H1 (cell line): ENCODE data around the gene MSL3B.

Source experiments
- CTCF ChIA-PET: fragments of 300-600 bp; sonication (Branson Sonifier 250); formaldehyde crosslinking; loops from one replicate; lab custom pipeline; 2021; ENCODE audit not compliant: partially characterized antibody; lab: Charles Lee
- POLR2A ChIA-PET: fragments of 300-600 bp; sonication (Branson Sonifier 250); formaldehyde crosslinking; loops from one replicate; lab custom pipeline; 2021; ENCODE audit warnings: inconsistent platforms; ENCODE audit not compliant: partially characterized antibody; lab: Charles Lee
- DNase-seq, 2 experiments: peaks; one replicate each; pipeline versions ENCODE4 v3.0.0 to v3.0.0-alpha.2; 2010 to 2022; ENCODE audit warnings: low spot score in 2 of 2, low read depth in 1 of 2, mixed read lengths in 1 of 2
- FAIRE-seq: peaks from 2 replicates; lab custom pipeline; 2011; peaks lifted over from hg19 to GRCh38; lab: Jason Lieb, UNC
- H2AFZ ChIP-seq: 2 replicates; pipeline ENCODE4 v1.8.1; 2012; ENCODE audit warnings: low read length, inconsistent platforms
- H2AK5ac ChIP-seq: 2 replicates; pipeline ENCODE4 v1.6.1; 2013; ENCODE audit warnings: low read depth, low read length
- H2BK120ac ChIP-seq: replicated peaks from 2 replicates; pipeline ENCODE3; 2013; ENCODE audit warnings: low read depth, low read length, inconsistent platforms
- H2BK12ac ChIP-seq: 2 replicates; pipeline ENCODE4 v1.6.1; 2013; ENCODE audit warnings: low read depth, low read length
- H2BK15ac ChIP-seq: 2 replicates; pipeline ENCODE4 v1.6.1; 2013; ENCODE audit warnings: low read length
- H2BK20ac ChIP-seq: 2 replicates; pipeline ENCODE4 v1.6.1; 2013; ENCODE audit warnings: low read length
- H2BK5ac ChIP-seq: 2 replicates; pipeline ENCODE4 v1.6.1; 2013; ENCODE audit warnings: low read depth, low read length
- H3K14ac ChIP-seq: 2 replicates; pipeline ENCODE4 v1.6.1; 2013; ENCODE audit warnings: inconsistent platforms; ENCODE audit not compliant: insufficient read length
- H3K18ac ChIP-seq: 2 replicates; pipeline ENCODE4 v1.6.1; 2013; ENCODE audit warnings: low read length; ENCODE audit errors: extremely low read depth
- H3K23ac ChIP-seq: 2 replicates; pipeline ENCODE4 v1.6.1; 2013; ENCODE audit warnings: inconsistent platforms; ENCODE audit not compliant: insufficient read length
- H3K23me2 ChIP-seq: 2 replicates; pipeline ENCODE4 v1.6.1; 2013; ENCODE audit warnings: low read depth, low read length
- H3K27ac ChIP-seq: 2 replicates; pipeline ENCODE4 v1.6.1; 2011; ENCODE audit warnings: low read depth, low read length, inconsistent platforms
- H3K27me3 ChIP-seq, 4 experiments: replicated peaks in 1 of 4; 1 replicate in 1 of 4; 2 replicates in 3 of 4; pipeline versions ENCODE4 v1.6.1 to v1.8.1; 2011 to 2013; ENCODE audit warnings: low read length in 3 of 4, mild to moderate bottlenecking in 3 of 4, inconsistent platforms in 2 of 4, mixed read lengths in 2 of 4, moderate library complexity in 1 of 4; ENCODE audit not compliant: control insufficient read depth in 3 of 4, insufficient read depth in 3 of 4; ENCODE audit errors: extremely low read depth in 1 of 4
- H3K36me3 ChIP-seq, 4 experiments: 2 replicates each; pipeline versions ENCODE4 v1.6.1 to v1.8.1; 2011 to 2013; ENCODE audit warnings: mild to moderate bottlenecking in 4 of 4, low read length in 3 of 4, moderate library complexity in 2 of 4, control low read depth in 1 of 4, inconsistent platforms in 1 of 4; ENCODE audit not compliant: insufficient read depth in 4 of 4, control insufficient read depth in 2 of 4
- H3K4ac ChIP-seq: replicated peaks from 2 replicates; pipeline ENCODE3; 2013; ENCODE audit warnings: low read length, low read depth, mixed read lengths, inconsistent platforms; ENCODE audit not compliant: insufficient read length
- H3K4me1 ChIP-seq, 4 experiments: replicated peaks in 1 of 4; 1 replicate in 1 of 4; 2 replicates in 3 of 4; pipeline versions ENCODE4 v1.6.1 to v1.8.1; 2011 to 2013; ENCODE audit warnings: low read length in 3 of 4, inconsistent platforms in 2 of 4, mixed read lengths in 1 of 4; ENCODE audit not compliant: insufficient read depth in 4 of 4, control insufficient read depth in 3 of 4
- H3K4me2 ChIP-seq, 2 experiments: 2 replicates each; pipeline versions ENCODE4 v1.6.1 to v1.8.1; 2011 to 2013; ENCODE audit warnings: low read depth in 2 of 2, low read length in 2 of 2, control low read depth in 1 of 2, inconsistent platforms in 1 of 2, mild to moderate bottlenecking in 1 of 2; ENCODE audit not compliant: insufficient read depth in 1 of 2
- H3K4me3 ChIP-seq, 4 experiments: fragments of 200-600, 300-600 bp in 1 of 4; sonication (generic), shearing (Covaris generic), sonication (Bioruptor Twin) in 1 of 4; 2 replicates each; pipeline versions ENCODE4 v1.5.1 to v1.8.1; 2011 to 2016; ENCODE audit warnings: low read length in 4 of 4, low read depth in 3 of 4, control low read depth in 2 of 4, inconsistent platforms in 2 of 4, mild to moderate bottlenecking in 2 of 4, mixed read lengths in 1 of 4, moderate library complexity in 1 of 4; ENCODE audit not compliant: insufficient read depth in 2 of 4; ENCODE audit errors: extremely low read depth in 1 of 4
- H3K56ac ChIP-seq: replicated peaks from 2 replicates; pipeline ENCODE3; 2013; ENCODE audit warnings: low read depth, mild to moderate bottlenecking, mixed read lengths, low read length, inconsistent platforms; ENCODE audit not compliant: insufficient read length
- H3K79me1 ChIP-seq: 2 replicates; pipeline ENCODE4 v1.6.1; 2013; ENCODE audit warnings: low read depth, low read length, control low read depth
- H3K79me2 ChIP-seq, 2 experiments: 2 replicates each; pipeline versions ENCODE4 v1.6.1 to v1.8.1; 2012 to 2013; ENCODE audit warnings: low read length in 2 of 2, mild to moderate bottlenecking in 2 of 2, inconsistent platforms in 1 of 2; ENCODE audit not compliant: insufficient read depth in 2 of 2, control insufficient read depth in 1 of 2
- H3K9ac ChIP-seq, 4 experiments: replicated peaks in 1 of 4; 1 replicate in 1 of 4; 2 replicates in 3 of 4; pipeline versions ENCODE4 v1.6.1 to v1.8.1; 2011 to 2013; ENCODE audit warnings: low read depth in 3 of 4, low read length in 3 of 4, control low read depth in 2 of 4, mild to moderate bottlenecking in 2 of 4, moderate library complexity in 2 of 4, inconsistent platforms in 1 of 4; ENCODE audit errors: extremely low read depth in 1 of 4
- H3K9me3 ChIP-seq, 2 experiments: 2 replicates each; pipeline versions ENCODE4 v1.6.1 to v1.8.1; 2012 to 2013; ENCODE audit warnings: mild to moderate bottlenecking in 2 of 2, moderate library complexity in 2 of 2, control low read depth in 1 of 2, inconsistent platforms in 1 of 2, low read depth in 1 of 2, low read length in 1 of 2, mixed read lengths in 1 of 2; ENCODE audit not compliant: insufficient read depth in 2 of 2
- H4K20me1 ChIP-seq, 2 experiments: replicated peaks in 1 of 2; 2 replicates each; pipeline versions ENCODE3 to v1.8.1; 2011 to 2013; ENCODE audit warnings: inconsistent platforms in 2 of 2, low read length in 2 of 2, mild to moderate bottlenecking in 1 of 2; ENCODE audit not compliant: insufficient read depth in 2 of 2, control insufficient read depth in 1 of 2
- H4K5ac ChIP-seq: 2 replicates; pipeline ENCODE4 v1.6.1; 2013; ENCODE audit warnings: low read length, low read depth, mixed read lengths, inconsistent platforms; ENCODE audit not compliant: insufficient read length
- H4K8ac ChIP-seq: 2 replicates; pipeline ENCODE4 v1.8.0; 2013; ENCODE audit warnings: mild to moderate bottlenecking, moderate library complexity, low read length, inconsistent platforms; ENCODE audit not compliant: insufficient read depth; ENCODE audit errors: extremely low read depth
- H4K91ac ChIP-seq: replicated peaks from 2 replicates; pipeline ENCODE3; 2013; ENCODE audit warnings: low read length, mixed read lengths, inconsistent platforms; ENCODE audit not compliant: insufficient read length
- CHD1 ChIP-seq: IDR thresholded peaks from 2 replicates; pipeline ENCODE4 v1.6.1; 2012; ENCODE audit warnings: low read depth, low read length, improper control_type of control experiment
- HDAC6 ChIP-seq: IDR thresholded peaks from one replicate; pipeline ENCODE4 v1.7.1; 2012; ENCODE audit warnings: low read depth, mild to moderate bottlenecking, inconsistent platforms, low read length, moderate library complexity
- NANOG ChIP-seq: IDR thresholded peaks from 2 replicates; pipeline ENCODE4 v1.6.1; 2011; ENCODE audit warnings: low read length, low read depth, mild to moderate bottlenecking, inconsistent platforms; ENCODE audit not compliant: insufficient read depth, poor library complexity, severe bottlenecking
- TAF1 ChIP-seq: IDR thresholded peaks from 2 replicates; pipeline ENCODE4 v1.6.1; 2011; ENCODE audit warnings: mild to moderate bottlenecking, low read depth, low read length
- TEAD4 ChIP-seq: IDR thresholded peaks from 2 replicates; pipeline ENCODE4 v1.6.1; 2012; ENCODE audit warnings: low read depth, low read length, inconsistent platforms, mixed read lengths
- YY1 ChIP-seq: IDR thresholded peaks from 2 replicates; pipeline ENCODE4 v1.6.1; 2011; ENCODE audit warnings: low read depth, mild to moderate bottlenecking, low read length
- WGBS, 2 experiments: shearing (Covaris generic) in 1 of 2; methylation state at CpG; one replicate each; pipeline versions ENCODE4 v1.1.6 to v1.1.7; 2013 to 2015; ENCODE audit warnings: low lambda C conversion rate in 2 of 2, mixed read lengths in 2 of 2, inconsistent platforms in 1 of 2, low coverage in 1 of 2, missing lambda C conversion rate in 1 of 2; ENCODE audit not compliant: insufficient replicate concordance in 2 of 2, insufficient coverage in 1 of 2, insufficient read length in 1 of 2; ENCODE audit errors: extremely low coverage in 1 of 2, missing lambda C conversion rate in 1 of 2; 5-methylcytosine and 5-hydroxymethylcytosine counted together
- TF ChIP-seq, protein P1 (sequence below): IDR thresholded peaks from 2 replicates; pipeline ENCODE4 v1.6.1; 2011; ENCODE audit warnings: low read depth, mild to moderate bottlenecking, low read length; ENCODE audit not compliant: insufficient read depth

MSL3B gene

DNA sequence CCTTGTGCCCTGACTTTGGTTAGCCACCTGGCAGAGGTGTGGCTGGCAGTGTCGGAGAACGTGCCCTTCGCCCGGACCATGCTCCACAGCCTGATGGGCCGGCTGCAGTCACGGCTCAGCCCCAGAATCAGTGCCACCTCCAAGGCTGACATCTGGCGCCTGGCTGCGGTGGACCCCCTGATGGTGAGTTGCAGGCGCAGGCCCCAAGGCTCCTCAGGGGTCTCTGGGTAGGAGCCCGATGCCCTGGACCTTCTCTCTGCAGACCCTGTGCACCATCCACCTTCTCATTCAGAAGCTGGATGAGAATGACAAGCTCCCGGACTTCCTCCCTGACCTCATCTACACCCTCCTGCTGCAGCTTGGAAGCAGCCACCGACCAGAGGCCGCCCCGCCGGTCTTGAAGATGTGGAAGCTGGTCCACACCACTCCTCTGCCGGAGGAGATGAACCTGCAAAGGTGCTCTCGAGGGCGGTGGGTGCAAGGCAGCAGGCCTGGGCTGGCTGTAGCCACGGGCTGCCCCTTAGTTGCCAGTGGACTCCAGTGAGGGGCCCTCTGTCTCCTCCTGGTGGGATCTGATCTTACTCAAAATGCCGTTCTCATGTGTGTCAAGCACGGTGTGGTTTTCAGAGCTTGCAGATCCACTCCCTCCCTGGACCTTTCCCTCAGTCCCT lies 46.0 kb downstream of the MSL3B start:
- DNase-seq (no peak), FAIRE-seq (no peak)
- H2BK20ac ChIP-seq: no peak overlapping the region
- CTCF ChIA-PET: interaction anchor here (1.1 to 2.0 kb wide), 3 partner anchors 42 to 374 kb away, joined by 3 to 6 read pairs (median 3); no protein-coding TSS in a partner anchor
- no peaks in the 10 kb centered on the region for H3K36me3 ChIP-seq
- H2BK120ac ChIP-seq: no peak overlapping the region
- no peak overlapping the region for H3K18ac ChIP-seq
- H4K5ac ChIP-seq: no peak overlapping the region
- H3K23me2 ChIP-seq: no peaks in the 10 kb centered on the region
- no peak overlapping the region for H4K8ac ChIP-seq
- H3K79me2 ChIP-seq: no peaks in the 10 kb centered on the region
- 87% methylated on average over 21 of the region's 21 CpGs; no CpG with 5 or more reads in 1 of the 2 experiments for WGBS, 2 experiments
- H2AFZ ChIP-seq: no peak overlapping the region
- H3K4me2 ChIP-seq: no peak overlapping the region
- no peak overlapping the region for H2BK12ac ChIP-seq
- no peaks in the 10 kb centered on the region for H3K27me3 ChIP-seq
- H2AK5ac ChIP-seq: no peak overlapping the region
- H3K4me3 ChIP-seq: no peak overlapping the region
- H4K20me1 ChIP-seq: no peaks in the 10 kb centered on the region
- no peaks in the 10 kb centered on the region for H3K79me1 ChIP-seq
- H3K4ac ChIP-seq: no peak overlapping the region
- no peak overlapping the region for H3K23ac ChIP-seq
- H2BK5ac ChIP-seq: no peak overlapping the region
- H4K91ac ChIP-seq: no peak overlapping the region
- H2BK15ac ChIP-seq: no peak overlapping the region
- no peak overlapping the region for H3K14ac ChIP-seq
- no peak overlapping the region for H3K9ac ChIP-seq
- H3K56ac ChIP-seq: no peak overlapping the region
- H3K27ac ChIP-seq: no peak overlapping the region
- no peaks in the 10 kb centered on the region for H3K4me1 ChIP-seq
- POLR2A ChIA-PET: no interaction called here
- no peaks in the 10 kb centered on the region for H3K9me3 ChIP-seq
- TF ChIP-seq NANOG (no peak), TAF1 (no peak), CHD1 (no peak), YY1 (no peak), HDAC6 (no peak), TEAD4 (no peak)
- TF ChIP-seq, protein P1, sequence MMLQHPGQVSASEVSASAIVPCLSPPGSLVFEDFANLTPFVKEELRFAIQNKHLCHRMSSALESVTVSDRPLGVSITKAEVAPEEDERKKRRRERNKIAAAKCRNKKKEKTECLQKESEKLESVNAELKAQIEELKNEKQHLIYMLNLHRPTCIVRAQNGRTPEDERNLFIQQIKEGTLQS: no peak
